Smooth muscle cell (in vitro differentiated cells): Measurements from ENCODE around the gene MBD1. TPM values are rescaled to one million over a fixed set of nuclear protein-coding genes. Genes with fewer than 3 reads are reported as not detected.

Experiments
- DNase-seq: peaks from one replicate; lab custom pipeline; 2025; ENCODE audit not compliant: unreplicated experiment; lab: John Stamatoyannopoulos, UW
- H2AFZ ChIP-seq: fragments of 200-600 bp; sonication (generic); 2 replicates; pipeline ENCODE4 v1.6.0; 2016; ENCODE audit warnings: antibody characterized with exemption, low read depth, mild to moderate bottlenecking
- H3F3A ChIP-seq: fragments of 200-600 bp; sonication (generic); 2 replicates; pipeline ENCODE4 v1.6.0; 2017; ENCODE audit warnings: antibody characterized with exemption, low read depth
- H3K27ac ChIP-seq: fragments of 200-600 bp; sonication (generic); 2 replicates; pipeline ENCODE4 v1.5.1; 2016; ENCODE audit warnings: low read depth, mild to moderate bottlenecking
- H3K27me3 ChIP-seq: fragments of 200-600 bp; sonication (generic); 2 replicates; pipeline ENCODE4 v1.6.1; 2016; ENCODE audit warnings: low read depth, mild to moderate bottlenecking
- H3K36me3 ChIP-seq: fragments of 200-600 bp; sonication (generic); 2 replicates; pipeline ENCODE4 v1.5.1; 2016; ENCODE audit warnings: low read depth
- H3K4me1 ChIP-seq: fragments of 200-600 bp; sonication (generic); 2 replicates; pipeline ENCODE4 v1.5.1; 2016; ENCODE audit warnings: low read depth
- H3K4me2 ChIP-seq: fragments of 200-600 bp; sonication (generic); 2 replicates; pipeline ENCODE4 v1.6.0; 2016; ENCODE audit warnings: mild to moderate bottlenecking
- H3K4me3 ChIP-seq: fragments of 200-600 bp; sonication (generic); 2 replicates; pipeline ENCODE4 v1.5.1; 2016; ENCODE audit warnings: mild to moderate bottlenecking
- H3K79me2 ChIP-seq: fragments of 200-600 bp; sonication (generic); 2 replicates; pipeline ENCODE4 v1.6.0; 2016; ENCODE audit warnings: low read depth, mild to moderate bottlenecking
- H3K9ac ChIP-seq: fragments of 200-600 bp; sonication (generic); 2 replicates; pipeline ENCODE4 v1.6.0; 2016; ENCODE audit warnings: low read depth
- H3K9me3 ChIP-seq: fragments of 200-600 bp; sonication (generic); replicated peaks from 2 replicates; pipeline ENCODE4 v1.5.1; 2016; ENCODE audit warnings: low read depth
- H4K20me1 ChIP-seq: fragments of 200-600 bp; sonication (generic); 2 replicates; pipeline ENCODE4 v1.6.0; 2016; ENCODE audit warnings: low read depth
- CTCF ChIP-seq: fragments of 200-600 bp; sonication (generic); IDR thresholded peaks from 2 replicates; pipeline ENCODE4 v1.5.1; 2017; ENCODE audit warnings: borderline replicate concordance, mild to moderate bottlenecking, antibody characterized with exemption; ENCODE audit not compliant: insufficient read depth, poor library complexity, severe bottlenecking
- WGBS: methylation state at CpG from one replicate; pipeline ENCODE4 v1.1.7; 2016; ENCODE audit warnings: low lambda C conversion rate; 5-methylcytosine and 5-hydroxymethylcytosine counted together
- polyA plus RNA-seq: library from polyadenylated mRNA; unstranded; fragments of >200 nt; fragmentation: Nextera tagmentation; extraction: Ambion mirVana; gene quantifications from 2 replicates; pipeline ENCODE4 v1.2.1, GENCODE V29; 2016
- total RNA-seq: library from RNA; depleted of rRNA; stranded (reverse); fragments of >200 nt; gene quantifications from 2 replicates; pipeline ENCODE4 v1.2.3, GENCODE V29; 2014

MBD1 gene
- total and polyA plus RNA-seq, 2 experiments from 2014 or later = 40.3 to 49.8 TPM

DNA sequence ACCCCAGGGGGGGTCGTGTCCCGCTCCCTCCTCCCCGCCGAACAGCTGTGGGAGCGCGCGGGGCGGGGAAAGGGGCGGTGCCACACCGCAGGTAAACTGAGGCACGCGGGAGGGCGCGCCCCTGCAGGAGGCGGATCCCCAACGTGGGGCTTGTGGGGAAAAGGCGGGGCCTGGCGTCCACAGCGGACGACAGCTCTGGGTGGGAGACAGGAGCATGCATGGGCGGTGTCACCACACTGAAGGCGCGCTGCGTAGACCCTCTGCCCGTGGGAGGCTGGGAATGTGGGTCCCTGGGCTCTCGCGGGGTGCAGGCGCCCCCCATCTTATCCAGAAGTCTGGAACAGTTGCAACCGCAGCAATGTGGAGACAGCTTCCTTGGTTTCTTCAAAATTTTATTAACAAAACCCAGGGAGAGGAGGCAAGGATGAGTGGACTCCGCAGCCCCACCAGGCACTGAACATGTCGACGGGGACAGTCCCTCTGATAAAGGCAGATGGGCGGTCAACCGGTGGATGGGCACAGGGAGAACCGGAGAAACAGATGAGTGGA lies 723 bp upstream of the MBD1 start:
- peaks cover 38% of the 10 kb centered on the region for H3K79me2 ChIP-seq

DNA sequence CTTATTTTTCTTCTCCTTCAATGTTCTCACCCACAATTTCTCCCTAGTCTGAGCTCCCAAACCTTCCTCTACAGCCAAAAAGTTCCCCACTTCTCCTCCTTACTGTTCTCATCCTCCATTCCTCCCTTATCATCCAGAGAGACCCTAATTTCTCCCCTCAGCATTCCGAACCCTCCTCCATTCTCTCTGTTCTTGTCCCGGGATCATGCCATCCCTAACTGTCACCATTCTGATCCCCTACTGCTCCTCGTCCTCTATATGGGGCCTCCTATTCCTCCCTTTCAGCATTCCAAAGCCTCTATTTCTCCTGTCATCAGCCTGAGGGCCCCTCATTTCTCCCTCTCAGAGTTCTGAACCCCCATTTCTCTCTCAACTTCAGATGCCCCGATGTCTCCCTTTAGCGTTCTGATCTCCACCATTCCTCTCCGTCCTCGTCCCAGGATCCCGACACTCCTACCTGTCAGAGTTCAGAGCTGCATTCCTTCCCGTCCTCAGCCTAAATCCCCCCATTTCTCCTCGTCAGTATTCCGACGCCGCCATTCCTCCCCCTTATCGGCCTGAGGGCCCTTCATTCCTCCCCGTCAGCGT lies 522 bp downstream of the MBD1 start:
- no peak for TF ChIP-seq CTCF
- peak overlapping the region; percentile 93 for H3K9ac ChIP-seq
- H3K27me3 ChIP-seq = no peaks in the 10 kb centered on the region
- no peaks in the 10 kb centered on the region for H3F3A ChIP-seq
- peak overlapping the region; percentile 88 for H3K4me3 ChIP-seq
- WGBS = 3% methylated on average over 16 of the region's 16 CpGs
- peak overlapping the region; percentile 94 for H3K4me2 ChIP-seq
- H3K9me3 ChIP-seq = no peaks in the 10 kb centered on the region
- H3K79me2 ChIP-seq = peaks cover 34% of the 10 kb centered on the region
- peaks cover 15% of the 10 kb centered on the region for H3K4me1 ChIP-seq
- H4K20me1 ChIP-seq = peaks cover 2% of the 10 kb centered on the region
- peak overlapping the region; percentile 82 for H3K27ac ChIP-seq
- no peak for DNase-seq
- H3K36me3 ChIP-seq = peaks cover 5% of the 10 kb centered on the region
- peak overlapping the region; percentile 88 for H2AFZ ChIP-seq

More for the DNA sequence above, 723 bp upstream of the MBD1 start:
- H3K9ac ChIP-seq = peak overlapping the region; percentile 93
- peak overlapping the region; percentile 82 for H3K27ac ChIP-seq
- no peaks in the 10 kb centered on the region for H3K9me3 ChIP-seq
- no peak for TF ChIP-seq CTCF
- H3K4me2 ChIP-seq = peak overlapping the region; percentile 94
- DNase-seq = no peak
- peaks cover 15% of the 10 kb centered on the region for H3K4me1 ChIP-seq
- peak overlapping the region; percentile 88 for H3K4me3 ChIP-seq
- WGBS = 57% methylated on average over 25 of the region's 35 CpGs
- H4K20me1 ChIP-seq = peaks cover 2% of the 10 kb centered on the region
- no peaks in the 10 kb centered on the region for H3F3A ChIP-seq
- no peaks in the 10 kb centered on the region for H3K27me3 ChIP-seq
- H2AFZ ChIP-seq = peak overlapping the region; percentile 88
- H3K36me3 ChIP-seq = no peaks in the 10 kb centered on the region

- H3K4me1 ChIP-seq = peaks cover 15% of the 10 kb centered on the region
- no peaks in the 10 kb centered on the region for H3K27me3 ChIP-seq
- H3K9me3 ChIP-seq = no peaks in the 10 kb centered on the region
- H3K79me2 ChIP-seq = peaks cover 34% of the 10 kb centered on the region
- WGBS = 94% methylated on average over 7 of the region's 7 CpGs
- peaks cover 2% of the 10 kb centered on the region for H4K20me1 ChIP-seq
- H3K4me2 ChIP-seq = peak overlapping the region; percentile 94
- no peak for TF ChIP-seq CTCF
- no peaks in the 10 kb centered on the region for H3F3A ChIP-seq
- peak overlapping the region; percentile 82 for H3K27ac ChIP-seq
- no peak overlapping the region for H2AFZ ChIP-seq
- peak overlapping the region; percentile 88 for H3K4me3 ChIP-seq
- H3K36me3 ChIP-seq = peaks cover 5% of the 10 kb centered on the region
- H3K9ac ChIP-seq = no peak overlapping the region
- DNase-seq = no peak
Measured at GRCh38 chr18:50279752-50280151, 1.6 kb downstream of the MBD1 start.

- TF ChIP-seq CTCF = no peak
- Histone ChIP-seq H2AFZ (no peak overlapping the region), H3F3A (no peaks in the 10 kb centered on the region), H3K4me1 (peaks cover 15% of the 10 kb centered on the region), H3K4me3 (no peak overlapping the region), H3K9ac (no peak overlapping the region), H4K20me1 (peaks cover 2% of the 10 kb centered on the region), H3K36me3 (peaks cover 5% of the 10 kb centered on the region), H3K27me3 (no peaks in the 10 kb centered on the region), H3K79me2 (peaks cover 34% of the 10 kb centered on the region), H3K27ac (peak overlapping the region; percentile 70), H3K9me3 (no peaks in the 10 kb centered on the region), H3K4me2 (no peak overlapping the region)
- 74% methylated on average over 6 of the region's 6 CpGs for WGBS
- no peak for DNase-seq
Measured at GRCh38 chr18:50277942-50278341, 3.4 kb downstream of the MBD1 start.
